HepG2 (cell line): ENCODE data around the gene ST6GALNAC6. TPM values are rescaled to one million over a fixed set of nuclear protein-coding genes. Genes with fewer than 3 reads are reported as not detected.

Source experiments
- ADNP ChIP-seq: sonication (generic); formaldehyde crosslinking; IDR thresholded peaks from 2 replicates; pipeline ENCODE4 v1.4.0; 2020; ENCODE audit warnings: missing genetic modification reagents
- AKAP8 ChIP-seq: sonication (generic); formaldehyde crosslinking; IDR thresholded peaks from 2 replicates; pipeline ENCODE4 v1.5.1; 2020; ENCODE audit warnings: mild to moderate bottlenecking, missing genetic modification reagents
- KMT2B ChIP-seq: IDR thresholded peaks from 2 replicates; pipeline ENCODE4 v1.6.1; 2016; ENCODE audit warnings: missing genetic modification reagents, missing compliant biosample characterization
- SALL1 ChIP-seq: sonication (generic); formaldehyde crosslinking; IDR thresholded peaks from 2 replicates; pipeline ENCODE4 v1.8.0; 2022; ENCODE audit warnings: mild to moderate bottlenecking, missing genetic modification reagents
- SMAD9 ChIP-seq: sonication (generic); formaldehyde crosslinking; IDR thresholded peaks from 2 replicates; pipeline ENCODE4 v1.5.1; 2020; ENCODE audit warnings: mild to moderate bottlenecking, missing genetic modification reagents
- TBX3 ChIP-seq: fragments of 450-650 bp; IDR thresholded peaks from 2 replicates; pipeline ENCODE4 v1.6.1; 2017; ENCODE audit warnings: antibody characterized with exemption, mild to moderate bottlenecking, inconsistent platforms, borderline replicate concordance
- U2AF2 ChIP-seq: fragments of 200-400 bp; formaldehyde crosslinking; IDR thresholded peaks from 2 replicates; pipeline ENCODE4 v1.6.1; 2017; ENCODE audit warnings: low read depth, mild to moderate bottlenecking, low read length
- ZFP36 ChIP-seq: fragments of 150-350 bp; IDR thresholded peaks from 2 replicates; pipeline ENCODE4 v1.6.1; 2018; ENCODE audit warnings: borderline replicate concordance, low read length, low read depth; ENCODE audit not compliant: partially characterized antibody
- ZMYM3 ChIP-seq: sonication (generic); formaldehyde crosslinking; IDR thresholded peaks from 2 replicates; pipeline ENCODE4 v1.5.1; 2020; ENCODE audit warnings: mild to moderate bottlenecking, missing genetic modification reagents
- polyA plus RNA-seq, 8 experiments: library from polyadenylated mRNA; depleted of rRNA in 3 of 8; stranded (reverse) in 7 of 8; unstranded in 1 of 8; fragments of >200 nt; fragmentation: Illumina TruSeq in 4 of 8; extraction: Trizol in 4 of 8; gene quantifications; 2 replicates each; pipeline versions ENCODE4 v1.2.1 to v1.2.3, GENCODE V29; 2011 to 2016; ENCODE audit warnings: low read depth in 4 of 8, missing spikeins in 1 of 8, mixed read lengths in 1 of 8; ENCODE audit not compliant: insufficient read depth in 1 of 8
- total RNA-seq, 5 experiments: library from RNA; depleted of rRNA; stranded (reverse); fragments of >200 nt; fragmentation: Illumina TruSeq; extraction: Trizol; gene quantifications; 2 replicates each; pipeline ENCODE4 v1.2.3, GENCODE V29; 2016; ENCODE audit warnings: low read depth in 1 of 5
- TF ChIP-seq, protein P1 (sequence below): sonication (generic); formaldehyde crosslinking; IDR thresholded peaks from one replicate; pipeline ENCODE4 v1.5.1; 2020; ENCODE audit warnings: mild to moderate bottlenecking, missing genetic modification reagents; ENCODE audit errors: not compliant biosample characterization
- TF ChIP-seq, protein P2 (sequence below): sonication (generic); formaldehyde crosslinking; IDR thresholded peaks from 2 replicates; pipeline ENCODE4 v1.4.0; 2020; ENCODE audit warnings: low read depth, missing genetic modification reagents
- TF ChIP-seq, protein P3 (sequence below): sonication (generic); formaldehyde crosslinking; IDR thresholded peaks from 2 replicates; pipeline ENCODE4 v1.4.0; 2020; ENCODE audit warnings: mild to moderate bottlenecking, missing genetic modification reagents, borderline replicate concordance

The ST6GALNAC6 gene
- total and polyA plus RNA-seq, 2 of the 13 experiments (the other 11 are each of a cell fraction or from before 2014, with no cell fraction given): 18.5 to 65.4 TPM

DNA sequence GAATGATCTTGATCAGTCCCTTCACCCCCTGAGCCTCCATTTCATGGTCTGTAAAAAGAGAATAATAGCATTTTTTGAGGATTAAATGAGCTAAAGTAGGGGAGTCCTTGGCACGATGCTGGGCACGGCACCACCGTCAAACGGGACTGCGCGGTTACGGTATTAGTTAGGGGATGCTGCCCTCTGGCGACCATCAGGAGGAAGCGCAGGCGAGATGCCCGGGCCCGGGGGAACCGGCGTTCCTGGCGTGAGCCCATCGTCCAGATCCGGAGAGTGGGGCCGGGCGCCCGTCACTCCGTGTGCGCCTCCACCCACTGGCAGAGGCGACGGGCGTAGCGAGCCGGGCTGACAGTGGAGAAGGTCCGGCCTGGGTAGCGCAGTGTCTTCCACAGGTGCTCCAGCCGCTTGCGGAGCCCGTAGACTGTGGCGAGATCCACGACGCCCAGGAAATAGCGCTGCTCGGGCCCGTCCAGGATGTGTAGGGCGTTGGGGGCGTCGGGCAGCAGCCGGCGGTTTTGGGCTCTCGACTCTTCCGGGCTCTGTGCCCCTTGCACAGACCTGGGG lies 22.2 kb upstream of the ST6GALNAC6 start (continued):
- TF ChIP-seq, protein P1, sequence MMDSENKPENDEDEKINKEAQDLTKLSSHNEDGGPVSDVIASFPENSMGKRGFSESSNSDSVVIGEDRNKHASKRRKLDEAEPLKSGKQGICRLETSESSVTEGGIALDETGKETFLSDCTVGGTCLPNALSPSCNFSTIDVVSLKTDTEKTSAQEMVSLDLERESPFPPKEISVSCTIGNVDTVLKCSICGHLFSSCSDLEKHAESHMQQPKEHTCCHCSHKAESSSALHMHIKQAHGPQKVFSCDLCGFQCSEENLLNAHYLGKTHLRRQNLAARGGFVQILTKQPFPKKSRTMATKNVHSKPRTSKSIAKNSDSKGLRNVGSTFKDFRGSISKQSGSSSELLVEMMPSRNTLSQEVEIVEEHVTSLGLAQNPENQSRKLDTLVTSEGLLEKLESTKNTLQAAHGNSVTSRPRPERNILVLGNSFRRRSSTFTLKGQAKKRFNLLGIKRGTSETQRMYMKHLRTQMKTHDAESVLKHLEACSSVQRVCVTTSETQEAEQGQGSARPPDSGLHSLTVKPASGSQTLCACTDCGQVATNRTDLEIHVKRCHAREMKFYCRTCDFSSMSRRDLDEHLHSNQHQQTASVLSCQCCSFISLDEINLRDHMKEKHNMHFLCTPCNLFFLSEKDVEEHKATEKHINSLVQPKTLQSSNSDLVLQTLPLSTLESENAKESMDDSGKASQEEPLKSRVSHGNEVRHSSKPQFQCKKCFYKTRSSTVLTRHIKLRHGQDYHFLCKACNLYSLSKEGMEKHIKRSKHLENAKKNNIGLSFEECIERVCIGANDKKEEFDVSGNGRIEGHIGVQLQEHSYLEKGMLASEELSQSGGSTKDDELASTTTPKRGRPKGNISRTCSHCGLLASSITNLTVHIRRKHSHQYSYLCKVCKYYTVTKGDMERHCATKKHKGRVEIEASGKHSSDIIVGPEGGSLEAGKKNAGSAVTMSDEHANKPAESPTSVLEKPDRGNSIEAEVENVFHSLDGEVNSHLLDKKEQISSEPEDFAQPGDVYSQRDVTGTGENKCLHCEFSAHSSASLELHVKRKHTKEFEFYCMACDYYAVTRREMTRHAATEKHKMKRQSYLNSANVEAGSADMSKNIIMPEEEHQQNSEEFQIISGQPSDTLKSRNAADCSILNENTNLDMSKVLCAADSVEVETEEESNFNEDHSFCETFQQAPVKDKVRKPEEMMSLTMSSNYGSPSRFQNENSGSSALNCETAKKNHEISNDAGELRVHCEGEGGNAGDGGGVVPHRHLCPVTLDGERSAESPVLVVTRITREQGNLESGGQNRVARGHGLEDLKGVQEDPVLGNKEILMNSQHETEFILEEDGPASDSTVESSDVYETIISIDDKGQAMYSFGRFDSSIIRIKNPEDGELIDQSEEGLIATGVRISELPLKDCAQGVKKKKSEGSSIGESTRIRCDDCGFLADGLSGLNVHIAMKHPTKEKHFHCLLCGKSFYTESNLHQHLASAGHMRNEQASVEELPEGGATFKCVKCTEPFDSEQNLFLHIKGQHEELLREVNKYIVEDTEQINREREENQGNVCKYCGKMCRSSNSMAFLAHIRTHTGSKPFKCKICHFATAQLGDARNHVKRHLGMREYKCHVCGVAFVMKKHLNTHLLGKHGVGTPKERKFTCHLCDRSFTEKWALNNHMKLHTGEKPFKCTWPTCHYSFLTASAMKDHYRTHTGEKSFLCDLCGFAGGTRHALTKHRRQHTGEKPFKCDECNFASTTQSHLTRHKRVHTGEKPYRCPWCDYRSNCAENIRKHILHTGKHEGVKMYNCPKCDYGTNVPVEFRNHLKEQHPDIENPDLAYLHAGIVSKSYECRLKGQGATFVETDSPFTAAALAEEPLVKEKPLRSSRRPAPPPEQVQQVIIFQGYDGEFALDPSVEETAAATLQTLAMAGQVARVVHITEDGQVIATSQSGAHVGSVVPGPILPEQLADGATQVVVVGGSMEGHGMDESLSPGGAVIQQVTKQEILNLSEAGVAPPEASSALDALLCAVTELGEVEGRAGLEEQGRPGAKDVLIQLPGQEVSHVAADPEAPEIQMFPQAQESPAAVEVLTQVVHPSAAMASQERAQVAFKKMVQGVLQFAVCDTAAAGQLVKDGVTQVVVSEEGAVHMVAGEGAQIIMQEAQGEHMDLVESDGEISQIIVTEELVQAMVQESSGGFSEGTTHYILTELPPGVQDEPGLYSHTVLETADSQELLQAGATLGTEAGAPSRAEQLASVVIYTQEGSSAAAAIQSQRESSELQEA (CRISPR knock-in tag): no peak
- TF ChIP-seq ZFP36: no peak
- TF ChIP-seq ZMYM3: 0 out of 2 replicates have a peak, but pooled peaks have one; percentile 56
- peak; percentile 41; the same call in 1 of the 2 replicates for TF ChIP-seq ADNP (CRISPR knock-in tag)
- TF ChIP-seq, protein P2, sequence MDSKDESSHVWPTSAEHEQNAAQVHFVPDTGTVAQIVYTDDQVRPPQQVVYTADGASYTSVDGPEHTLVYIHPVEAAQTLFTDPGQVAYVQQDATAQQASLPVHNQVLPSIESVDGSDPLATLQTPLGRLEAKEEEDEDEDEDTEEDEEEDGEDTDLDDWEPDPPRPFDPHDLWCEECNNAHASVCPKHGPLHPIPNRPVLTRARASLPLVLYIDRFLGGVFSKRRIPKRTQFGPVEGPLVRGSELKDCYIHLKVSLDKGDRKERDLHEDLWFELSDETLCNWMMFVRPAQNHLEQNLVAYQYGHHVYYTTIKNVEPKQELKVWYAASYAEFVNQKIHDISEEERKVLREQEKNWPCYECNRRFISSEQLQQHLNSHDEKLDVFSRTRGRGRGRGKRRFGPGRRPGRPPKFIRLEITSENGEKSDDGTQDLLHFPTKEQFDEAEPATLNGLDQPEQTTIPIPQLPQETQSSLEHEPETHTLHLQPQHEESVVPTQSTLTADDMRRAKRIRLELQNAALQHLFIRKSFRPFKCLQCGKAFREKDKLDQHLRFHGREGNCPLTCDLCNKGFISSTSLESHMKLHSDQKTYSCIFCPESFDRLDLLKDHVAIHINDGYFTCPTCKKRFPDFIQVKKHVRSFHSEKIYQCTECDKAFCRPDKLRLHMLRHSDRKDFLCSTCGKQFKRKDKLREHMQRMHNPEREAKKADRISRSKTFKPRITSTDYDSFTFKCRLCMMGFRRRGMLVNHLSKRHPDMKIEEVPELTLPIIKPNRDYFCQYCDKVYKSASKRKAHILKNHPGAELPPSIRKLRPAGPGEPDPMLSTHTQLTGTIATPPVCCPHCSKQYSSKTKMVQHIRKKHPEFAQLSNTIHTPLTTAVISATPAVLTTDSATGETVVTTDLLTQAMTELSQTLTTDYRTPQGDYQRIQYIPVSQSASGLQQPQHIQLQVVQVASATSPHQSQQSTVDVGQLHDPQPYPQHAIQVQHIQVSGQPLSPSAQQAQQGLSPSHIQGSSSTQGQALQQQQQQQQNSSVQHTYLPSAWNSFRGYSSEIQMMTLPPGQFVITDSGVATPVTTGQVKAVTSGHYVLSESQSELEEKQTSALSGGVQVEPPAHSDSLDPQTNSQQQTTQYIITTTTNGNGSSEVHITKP (CRISPR knock-in tag): no peak
- no peak for TF ChIP-seq SMAD9 (CRISPR knock-in tag)
- no peak for TF ChIP-seq AKAP8 (CRISPR knock-in tag)
- TF ChIP-seq TBX3: no peak
- no peak for TF ChIP-seq U2AF2
- no peak for TF ChIP-seq KMT2B (CRISPR knock-in tag)
- TF ChIP-seq, protein P3, sequence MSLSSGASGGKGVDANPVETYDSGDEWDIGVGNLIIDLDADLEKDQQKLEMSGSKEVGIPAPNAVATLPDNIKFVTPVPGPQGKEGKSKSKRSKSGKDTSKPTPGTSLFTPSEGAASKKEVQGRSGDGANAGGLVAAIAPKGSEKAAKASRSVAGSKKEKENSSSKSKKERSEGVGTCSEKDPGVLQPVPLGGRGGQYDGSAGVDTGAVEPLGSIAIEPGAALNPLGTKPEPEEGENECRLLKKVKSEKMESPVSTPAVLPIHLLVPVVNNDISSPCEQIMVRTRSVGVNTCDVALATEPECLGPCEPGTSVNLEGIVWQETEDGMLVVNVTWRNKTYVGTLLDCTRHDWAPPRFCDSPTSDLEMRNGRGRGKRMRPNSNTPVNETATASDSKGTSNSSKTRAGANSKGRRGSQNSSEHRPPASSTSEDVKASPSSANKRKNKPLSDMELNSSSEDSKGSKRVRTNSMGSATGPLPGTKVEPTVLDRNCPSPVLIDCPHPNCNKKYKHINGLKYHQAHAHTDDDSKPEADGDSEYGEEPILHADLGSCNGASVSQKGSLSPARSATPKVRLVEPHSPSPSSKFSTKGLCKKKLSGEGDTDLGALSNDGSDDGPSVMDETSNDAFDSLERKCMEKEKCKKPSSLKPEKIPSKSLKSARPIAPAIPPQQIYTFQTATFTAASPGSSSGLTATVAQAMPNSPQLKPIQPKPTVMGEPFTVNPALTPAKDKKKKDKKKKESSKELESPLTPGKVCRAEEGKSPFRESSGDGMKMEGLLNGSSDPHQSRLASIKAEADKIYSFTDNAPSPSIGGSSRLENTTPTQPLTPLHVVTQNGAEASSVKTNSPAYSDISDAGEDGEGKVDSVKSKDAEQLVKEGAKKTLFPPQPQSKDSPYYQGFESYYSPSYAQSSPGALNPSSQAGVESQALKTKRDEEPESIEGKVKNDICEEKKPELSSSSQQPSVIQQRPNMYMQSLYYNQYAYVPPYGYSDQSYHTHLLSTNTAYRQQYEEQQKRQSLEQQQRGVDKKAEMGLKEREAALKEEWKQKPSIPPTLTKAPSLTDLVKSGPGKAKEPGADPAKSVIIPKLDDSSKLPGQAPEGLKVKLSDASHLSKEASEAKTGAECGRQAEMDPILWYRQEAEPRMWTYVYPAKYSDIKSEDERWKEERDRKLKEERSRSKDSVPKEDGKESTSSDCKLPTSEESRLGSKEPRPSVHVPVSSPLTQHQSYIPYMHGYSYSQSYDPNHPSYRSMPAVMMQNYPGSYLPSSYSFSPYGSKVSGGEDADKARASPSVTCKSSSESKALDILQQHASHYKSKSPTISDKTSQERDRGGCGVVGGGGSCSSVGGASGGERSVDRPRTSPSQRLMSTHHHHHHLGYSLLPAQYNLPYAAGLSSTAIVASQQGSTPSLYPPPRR (CRISPR knock-in tag): no peak
- TF ChIP-seq SALL1 (CRISPR knock-in tag): 0 out of 2 replicates have a peak, but pooled peaks have one; percentile 21
